HG03175 (cell line): ENCODE results near the gene KCNN3.
A peak's percentile ranks its signal among the peaks of the same experiment; 100 is the strongest.

Source experiments
- ATAC-seq: cut with Tn5 transposase; IDR thresholded peaks from one replicate; pipeline ENCODE4 v1.9.1; 2021; ENCODE audit warnings: mild to moderate bottlenecking, moderate library complexity; ENCODE audit not compliant: unreplicated experiment

The KCNN3 gene

DNA sequence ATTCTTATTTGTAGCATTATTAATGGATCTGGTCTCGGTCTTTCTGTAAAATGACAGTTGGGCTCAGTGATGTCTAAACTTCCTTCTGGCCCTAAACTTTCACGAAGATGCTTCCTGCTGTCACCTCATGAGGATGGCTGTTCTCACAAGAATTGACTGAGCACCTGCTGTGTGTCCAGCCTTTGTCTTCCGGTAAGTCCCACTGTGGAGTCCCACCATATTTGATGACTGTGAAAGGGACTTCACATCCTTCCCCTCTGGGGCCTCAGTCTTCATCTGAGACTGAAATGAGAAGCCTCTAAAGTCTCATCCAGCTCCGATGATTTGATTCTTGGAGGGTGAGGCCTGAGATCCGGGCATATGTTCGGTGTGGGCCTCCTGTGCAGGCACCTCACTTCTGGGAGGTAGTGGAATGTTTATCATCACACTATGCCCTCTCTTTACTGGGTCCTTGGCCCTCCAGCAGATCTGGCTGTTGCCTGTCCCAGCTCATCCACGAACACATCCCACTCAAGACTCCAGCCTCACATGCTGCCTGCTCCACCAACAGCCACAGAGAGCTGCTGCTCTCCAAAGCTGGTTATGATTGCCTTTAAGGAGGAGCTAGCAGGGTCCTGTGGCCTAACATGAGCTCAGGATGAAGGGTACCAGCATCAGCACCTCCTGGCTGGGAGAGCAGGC is 95.8 kb downstream of the KCNN3 start:
- no peak for ATAC-seq

- no peak for ATAC-seq
Measured at GRCh38 chr1:154773551-154773950, 96.5 kb downstream of the KCNN3 start.

DNA sequence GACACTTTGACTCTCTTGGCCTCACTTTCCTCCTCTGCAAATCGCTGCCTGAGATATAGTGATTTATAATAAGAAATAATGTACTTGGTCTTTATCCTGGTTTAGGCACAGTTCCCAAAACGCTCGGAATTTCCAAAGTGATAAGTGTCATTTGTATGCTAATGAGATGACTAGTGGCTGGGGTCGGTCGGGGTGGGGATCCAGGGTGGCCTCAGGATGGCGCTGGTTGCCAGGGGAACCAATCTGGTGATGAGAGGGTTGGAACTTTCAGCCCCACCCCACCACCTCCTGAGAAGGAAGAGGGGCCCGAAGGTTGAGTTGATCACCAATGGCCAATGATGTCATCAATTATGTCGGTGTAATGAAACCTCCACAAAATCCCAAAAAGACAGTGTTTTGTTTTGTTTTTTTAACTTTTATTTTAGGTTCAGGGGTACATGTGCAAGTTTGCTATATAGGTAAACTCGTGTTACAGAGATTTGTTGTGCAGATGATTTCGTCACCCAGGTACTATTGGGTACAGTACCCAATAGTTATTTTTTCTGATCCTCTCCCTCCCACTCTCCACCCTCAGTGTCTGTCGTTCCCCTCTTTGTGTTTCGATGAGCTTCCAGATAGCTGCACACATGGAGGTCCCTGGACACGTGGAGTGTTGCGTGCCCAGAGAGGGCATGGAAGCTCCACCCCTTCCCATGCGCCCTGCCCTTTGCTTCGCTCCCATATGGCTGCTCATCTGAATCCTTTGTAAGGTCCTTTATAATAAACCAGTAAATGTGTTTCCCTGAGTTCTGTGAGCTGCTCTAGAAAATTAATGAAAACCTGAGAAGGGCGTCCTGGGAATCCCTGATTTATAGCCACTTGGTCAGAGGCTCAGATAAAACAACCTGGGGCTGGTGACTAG is 97.2 kb downstream of the KCNN3 start:
- no peak for ATAC-seq

- ATAC-seq, result no peak
Measured at GRCh38 chr1:154772056-154772455, 98.0 kb downstream of the KCNN3 start.

DNA sequence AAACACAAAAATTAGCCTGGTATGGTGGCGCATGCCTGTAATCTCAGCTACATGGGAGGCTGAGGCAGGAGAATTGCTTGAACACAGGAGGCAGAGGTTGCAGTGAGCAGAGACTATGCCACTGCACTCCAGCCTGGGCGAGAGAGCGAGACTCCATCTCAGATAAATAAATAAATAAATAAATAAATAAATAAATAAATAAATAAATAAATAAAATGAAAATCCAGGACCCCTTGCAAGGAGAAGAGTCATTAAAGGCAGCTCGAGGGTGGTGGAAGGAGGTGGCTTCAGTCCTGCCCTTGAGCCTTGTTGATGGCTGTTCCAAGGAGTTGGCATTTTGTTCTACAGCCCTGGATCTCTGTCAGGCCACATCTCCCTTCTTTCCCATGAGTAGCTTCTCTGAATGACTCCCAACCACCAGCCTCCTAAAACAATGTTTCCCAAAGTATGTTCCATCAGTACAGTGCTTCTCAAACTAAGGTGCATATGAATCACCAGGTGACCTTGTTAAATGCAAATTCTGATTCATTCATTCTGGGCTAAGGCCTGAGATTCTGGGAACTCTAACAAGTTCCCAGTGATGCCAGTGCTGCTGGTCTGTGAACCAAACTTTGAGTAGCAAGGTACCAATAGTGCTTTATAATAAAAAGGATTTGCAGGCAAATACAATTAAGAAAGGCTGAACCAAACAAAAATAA is 99.0 kb downstream of the KCNN3 start:
- ATAC-seq, result no peak

GRCh38 chr1:154769193-154769895 is 100.7 kb downstream of the KCNN3 start:
- no peak for ATAC-seq

GRCh38 chr1:154768456-154769125 is 101.5 kb downstream of the KCNN3 start:
- no peak for ATAC-seq

GRCh38 chr1:154767315-154768240 is 102.5 kb downstream of the KCNN3 start:
- ATAC-seq, result no peak

DNA sequence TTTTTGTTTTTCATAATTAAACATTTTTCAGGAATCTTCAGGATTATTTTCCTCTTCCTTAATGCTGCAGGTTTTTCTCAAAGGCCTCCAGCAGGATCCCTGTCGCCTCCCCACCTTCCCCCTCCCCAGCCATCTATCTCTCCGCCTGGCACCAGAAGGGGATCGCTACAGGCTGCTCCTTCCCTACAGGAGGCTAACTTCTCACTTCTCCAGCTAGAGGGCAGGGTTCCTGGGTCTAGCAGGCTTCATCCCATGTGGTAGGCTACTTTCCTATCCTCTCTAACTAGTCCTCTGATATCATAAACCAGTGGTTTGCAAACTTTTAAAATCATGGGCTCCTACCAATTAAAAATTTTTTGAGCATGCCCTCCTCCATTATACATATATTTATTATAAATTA is 104.1 kb downstream of the KCNN3 start:
- ATAC-seq, result no peak

- ATAC-seq, result no peak
Measured at GRCh38 chr1:154764773-154765172, 105.3 kb downstream of the KCNN3 start.

DNA sequence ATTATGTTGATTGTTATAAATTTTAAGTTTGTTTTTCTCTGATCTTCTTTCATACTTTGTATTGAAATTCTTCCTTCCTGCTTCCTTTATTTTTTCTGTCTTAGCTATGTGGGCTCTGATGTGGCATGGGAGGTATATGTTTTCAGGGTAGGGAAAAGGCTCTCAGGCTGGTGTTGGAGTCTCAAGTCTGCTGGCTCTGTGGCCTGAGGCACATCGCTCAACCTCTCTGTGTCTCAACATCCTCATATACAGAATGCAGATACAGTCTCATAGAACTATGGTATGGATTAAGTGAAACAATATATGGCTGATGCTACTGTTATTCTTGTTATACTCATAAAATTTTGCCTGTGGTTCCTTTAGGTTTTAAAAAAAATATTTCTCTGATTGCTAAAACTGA is 105.9 kb downstream of the KCNN3 start:
- no peak for ATAC-seq

DNA sequence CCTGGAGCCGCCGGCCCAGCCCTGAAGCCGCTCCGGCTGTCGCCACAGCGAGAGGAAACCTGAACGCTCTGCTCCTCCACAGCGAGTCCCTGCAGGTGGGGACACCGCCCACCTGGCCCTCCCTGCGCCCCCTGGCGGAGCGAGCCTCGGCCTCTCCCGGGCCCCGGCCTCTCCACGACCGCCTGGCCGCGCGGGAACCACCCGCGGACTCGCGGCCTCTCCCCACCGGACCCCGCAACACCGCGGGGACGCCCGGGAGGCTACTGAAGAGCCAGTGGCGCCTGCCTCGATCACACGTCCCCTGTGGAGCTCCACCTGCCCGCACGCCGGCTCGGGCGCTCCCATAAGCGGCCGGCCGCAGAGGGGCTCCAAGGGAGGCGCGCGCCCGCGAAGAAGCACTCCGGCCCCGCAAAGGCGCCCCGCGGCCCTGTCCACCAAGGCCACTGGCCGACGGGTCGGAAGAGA is 109.6 kb downstream of the KCNN3 start:
- peak; percentile 69 for ATAC-seq

DNA sequence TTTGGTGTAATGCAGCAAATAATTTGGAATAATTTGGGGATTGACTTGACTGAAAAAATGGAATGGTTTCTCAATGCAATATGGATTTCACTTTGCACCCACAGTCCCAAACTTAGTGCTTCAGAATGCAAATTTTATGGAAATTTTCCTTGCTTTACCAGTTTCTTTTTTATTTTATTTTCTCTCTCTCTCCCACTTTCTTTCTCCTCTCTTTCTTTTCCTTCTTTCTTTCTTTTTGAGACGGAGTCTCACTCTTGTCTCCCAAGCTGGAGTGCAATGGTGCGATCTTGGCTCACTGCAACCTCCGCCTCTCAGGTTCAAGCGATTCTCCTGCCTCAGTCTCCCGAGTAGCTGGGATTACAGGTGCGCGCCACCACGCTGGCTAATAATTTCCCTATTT is 110.3 kb downstream of the KCNN3 start:
- ATAC-seq, result no peak

- no peak for ATAC-seq
Measured at GRCh38 chr1:154759196-154759595, 110.9 kb downstream of the KCNN3 start.

DNA sequence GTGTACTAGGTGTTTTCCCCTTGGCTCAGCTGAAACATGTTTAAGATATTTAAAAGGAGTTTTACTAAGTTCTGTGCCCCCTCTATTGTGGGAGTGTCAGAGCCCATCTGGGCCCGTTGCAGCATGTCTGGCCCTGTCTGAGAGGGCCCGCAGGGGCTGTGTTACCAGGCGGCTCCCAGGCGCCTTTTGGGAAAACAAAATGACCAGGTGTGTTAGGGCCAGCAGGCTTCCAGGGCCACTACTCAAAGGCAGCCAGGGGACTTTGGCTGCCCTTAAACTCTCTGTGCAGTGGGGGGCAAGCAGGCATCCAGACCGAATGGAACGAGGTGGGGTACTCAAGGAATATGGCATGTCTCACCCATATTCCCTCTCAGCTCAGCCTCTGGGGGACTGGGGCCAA is 111.7 kb downstream of the KCNN3 start:
- ATAC-seq, result no peak

- ATAC-seq, result no peak
Measured at GRCh38 chr1:154756793-154757548, 113.1 kb downstream of the KCNN3 start.

DNA sequence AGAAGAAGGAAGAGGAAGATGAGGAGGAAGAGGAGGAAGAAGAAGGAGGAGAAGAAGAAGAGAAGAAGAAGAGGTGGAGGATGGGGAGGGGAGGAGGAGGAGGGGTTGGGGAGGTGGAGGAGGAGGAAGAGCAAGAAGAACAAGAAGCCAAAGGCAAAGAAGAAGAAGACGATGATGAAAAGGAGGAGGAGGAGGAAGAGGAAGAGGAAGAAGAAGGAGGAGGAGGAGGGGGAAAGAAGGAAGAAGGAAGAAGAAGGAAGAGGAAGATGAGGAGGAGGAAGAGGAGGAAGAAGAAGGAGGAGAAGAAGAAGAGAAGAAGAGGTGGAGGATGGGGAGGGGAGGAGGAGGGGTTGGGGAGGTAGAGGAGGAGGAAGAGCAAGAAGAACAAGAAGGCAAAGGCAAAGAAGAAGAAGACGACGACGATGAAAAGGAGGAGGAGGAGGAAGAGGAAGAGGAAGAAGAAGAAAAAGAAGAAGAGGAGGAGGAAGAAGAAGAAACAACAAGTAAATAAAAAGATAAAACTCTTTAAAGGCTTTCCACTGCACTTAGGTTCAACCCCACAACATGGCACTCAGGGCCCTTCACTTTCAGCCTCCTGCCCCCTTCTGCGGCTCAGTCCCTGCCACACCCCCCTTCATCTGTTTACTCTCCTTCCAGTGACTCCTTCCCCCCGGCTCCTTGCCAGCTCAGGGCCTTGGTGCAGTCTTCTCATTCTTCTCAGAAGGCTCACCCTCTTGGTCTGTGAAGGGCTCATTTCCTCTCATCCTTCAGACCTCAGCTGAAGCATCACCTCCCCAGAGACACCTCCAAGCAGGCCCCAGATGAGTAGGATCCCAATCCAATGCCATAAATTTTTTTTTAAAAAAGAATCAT is 114.0 kb downstream of the KCNN3 start:
- ATAC-seq, result no peak

DNA sequence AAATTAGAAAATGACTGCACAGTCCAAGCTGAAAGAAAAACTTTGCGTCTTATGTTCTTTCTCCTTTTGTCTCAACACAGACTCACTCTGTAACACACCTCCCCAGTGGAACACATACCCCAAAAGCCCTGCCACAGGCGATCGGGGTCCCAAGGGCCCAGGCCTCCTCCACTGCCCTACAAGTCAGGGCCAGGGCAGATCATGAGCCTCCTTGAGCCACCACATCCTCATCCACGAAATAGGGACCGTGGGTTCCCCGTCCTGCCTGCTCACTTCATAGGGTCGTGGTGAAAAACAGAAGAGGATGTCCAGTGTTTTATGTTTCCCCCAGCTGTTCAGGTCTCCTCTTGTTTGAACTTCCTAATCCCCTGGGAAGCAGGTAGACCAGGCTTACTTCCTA is 116.7 kb downstream of the KCNN3 start:
- no peak for ATAC-seq
